ENCODE results near the gene LRP8. TPM values are rescaled to one million over a fixed set of nuclear protein-coding genes. Genes with fewer than 3 reads are reported as not detected.

The LRP8 gene
- 14.6 and 24.2 TPM in 2 replicates for total RNA-seq

DNA sequence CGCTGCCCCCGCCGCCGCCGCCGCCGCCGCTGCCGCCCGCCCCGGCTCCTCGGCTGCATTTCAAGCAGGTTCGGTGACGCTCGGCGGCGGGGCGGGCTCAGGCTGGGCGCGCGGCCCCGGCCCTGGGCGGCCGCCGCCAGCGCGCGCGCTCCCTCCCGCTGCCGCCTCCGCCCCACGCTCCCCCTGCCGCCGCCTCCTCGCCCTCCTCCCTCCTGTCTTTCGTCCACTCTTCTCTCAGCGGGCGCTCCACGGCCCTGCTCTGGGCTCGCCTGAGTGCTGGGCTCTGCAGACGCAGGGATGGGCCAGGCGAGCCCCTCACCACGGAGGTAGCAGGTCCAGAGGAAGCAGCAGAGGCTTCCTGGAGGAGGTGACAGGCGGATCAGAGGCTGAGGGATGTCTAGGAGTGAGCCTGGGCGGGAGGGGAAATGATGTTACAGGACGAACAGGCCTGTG, at the start of gene LRP8:
Gene LRP8, minus strand, starts transcription at position 62 of the 453 bp plus-strand sequence. CDS start 158 bp downstream, outside the sequence.

GRCh38 chr1:53238197-53239155, 89.4 kb downstream of the LRP8 start, which contains the start of gene MAGOH:
TSS of gene MAGOH (minus strand) at chr1:53238518. CDS start at chr1:53238448, 70 bp downstream.

GRCh38 chr1:53220171-53220961, 107.5 kb downstream of the LRP8 start, which contains the start of gene CZIB:
TSS of gene CZIB (minus strand) at chr1:53220634. CDS start at chr1:53220575, 59 bp downstream.

GRCh38 chr1:53196485-53197290, 131.2 kb downstream of the LRP8 start, which contains the start of gene CPT2:
TSS of gene CPT2 (plus strand) at chr1:53196824. CDS start at chr1:53196944, 120 bp downstream.

Other genes starting within 250 kb of the LRP8 start
- not detected in 2 replicates for gene SLC1A7, start 185.4 kb downstream of the LRP8 start, total RNA-seq
- gene CPT2, start 131.2 kb downstream of the LRP8 start, total RNA-seq, result 8.3 and 10.1 TPM in 2 replicates
- gene CZIB, start 107.4 kb downstream of the LRP8 start, total RNA-seq, result 34.8 and 53.4 TPM in 2 replicates
- gene MAGOH, start 89.6 kb downstream of the LRP8 start, total RNA-seq, result 37.2 and 64.3 TPM in 2 replicates
- gene DMRTB1, start 131.3 kb upstream of the LRP8 start, total RNA-seq, result not detected in 2 replicates

Data from bladder microvascular endothelial cell (primary cell).